ENCODE data around the gene DPY30.
"Not testable (repeated sequence)": the region's sequence is repeated elsewhere in the genome, so short reads cannot be mapped to it uniquely, and the experiment has no call there.

- TF ChIP-seq, protein P1, sequence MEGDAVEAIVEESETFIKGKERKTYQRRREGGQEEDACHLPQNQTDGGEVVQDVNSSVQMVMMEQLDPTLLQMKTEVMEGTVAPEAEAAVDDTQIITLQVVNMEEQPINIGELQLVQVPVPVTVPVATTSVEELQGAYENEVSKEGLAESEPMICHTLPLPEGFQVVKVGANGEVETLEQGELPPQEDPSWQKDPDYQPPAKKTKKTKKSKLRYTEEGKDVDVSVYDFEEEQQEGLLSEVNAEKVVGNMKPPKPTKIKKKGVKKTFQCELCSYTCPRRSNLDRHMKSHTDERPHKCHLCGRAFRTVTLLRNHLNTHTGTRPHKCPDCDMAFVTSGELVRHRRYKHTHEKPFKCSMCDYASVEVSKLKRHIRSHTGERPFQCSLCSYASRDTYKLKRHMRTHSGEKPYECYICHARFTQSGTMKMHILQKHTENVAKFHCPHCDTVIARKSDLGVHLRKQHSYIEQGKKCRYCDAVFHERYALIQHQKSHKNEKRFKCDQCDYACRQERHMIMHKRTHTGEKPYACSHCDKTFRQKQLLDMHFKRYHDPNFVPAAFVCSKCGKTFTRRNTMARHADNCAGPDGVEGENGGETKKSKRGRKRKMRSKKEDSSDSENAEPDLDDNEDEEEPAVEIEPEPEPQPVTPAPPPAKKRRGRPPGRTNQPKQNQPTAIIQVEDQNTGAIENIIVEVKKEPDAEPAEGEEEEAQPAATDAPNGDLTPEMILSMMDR (IDR thresholded peaks at IDR 0.05 in 4 of 5, conservative IDR thresholded peaks at IDR 0.05 in 1 of 5): not testable (repeated sequence)
- TF ChIP-seq POLR2A (IDR thresholded peaks at IDR 0.05): not testable (repeated sequence)
These were observed 29.3 kb downstream of the DPY30 start for GRCh38 chr2:32010280-32010669.

Data from gastrocnemius medialis (tissue), 4 donors.